H1 (cell line): ENCODE data around the gene NEK2.

Experiments used
- CTCF ChIP-seq, 3 experiments: IDR thresholded peaks; 1 replicate in 2 of 3; 2 replicates in 1 of 3; pipeline versions ENCODE4 v1.5.1 to v1.6.1; 2011; ENCODE audit warnings: low read length in 3 of 3, mild to moderate bottlenecking in 3 of 3, inconsistent platforms in 2 of 3, low read depth in 1 of 3, moderate library complexity in 1 of 3; ENCODE audit not compliant: insufficient read depth in 1 of 3; ENCODE audit errors: control extremely low read depth in 1 of 3
- POLR2A ChIP-seq, 2 experiments: IDR thresholded peaks; 1 replicate in 1 of 2; 2 replicates in 1 of 2; pipeline ENCODE4 v1.6.1; 2011; ENCODE audit warnings: low read depth in 2 of 2, low read length in 2 of 2, mild to moderate bottlenecking in 2 of 2; ENCODE audit errors: control extremely low read depth in 1 of 2

- TF ChIP-seq CTCF (IDR thresholded peaks at IDR 0.05; ENCODE audit: control extremely low read depth in 1 of 3, insufficient read depth in 1 of 3, low read depth in 1 of 3, low read length in 3 of 3) (no peak), POLR2A (IDR thresholded peaks at IDR 0.05; ENCODE audit: control extremely low read depth in 1 of 2, low read depth in 2 of 2, low read length in 2 of 2) (no peak)
These were observed 18.7 kb downstream of the NEK2 start for GRCh38 chr1:211656728-211657127.
